Measurements from ENCODE around the gene MACF1. TPM values are rescaled to one million over a fixed set of nuclear protein-coding genes. Genes with fewer than 3 reads are reported as not detected.

MACF1 gene
- total RNA-seq, 1 donor from 2014 or later = 222 TPM

DNA sequence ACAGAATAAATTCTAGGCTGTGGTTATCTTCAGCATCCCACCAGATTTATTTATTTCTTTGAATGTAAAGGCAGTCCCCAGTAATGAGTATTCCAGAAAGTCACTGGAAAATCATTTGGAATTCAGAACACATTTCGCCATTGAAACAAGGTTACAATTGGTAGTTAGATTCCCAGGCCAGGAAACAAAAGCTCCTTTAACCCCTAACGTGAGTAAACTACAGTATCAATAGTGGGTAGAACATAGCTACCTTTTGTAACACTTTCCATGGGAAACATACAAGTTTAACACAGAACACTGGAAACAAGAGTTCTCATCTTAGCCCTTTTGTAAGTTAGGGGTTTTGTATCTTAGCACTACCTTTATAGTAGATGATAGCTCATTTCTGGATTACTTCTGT lies 233.5 kb downstream of the MACF1 start:
- H3K4me1 Mint-ChIP-seq = no peaks in the 10 kb centered on the region
- Histone ChIP-seq H3K4me1 (no peaks in the 10 kb centered on the region), H3F3A (ENCODE audit: low read depth) (no peaks in the 10 kb centered on the region), H3K36me3 (peaks cover 60% of the 10 kb centered on the region), H3K79me2 (ENCODE audit: low read depth) (no peaks in the 10 kb centered on the region), H3K9me3 (ENCODE audit: low read depth) (no peaks in the 10 kb centered on the region), H3K4me2 (no peak overlapping the region), H3K27ac (no peak overlapping the region), H4K20me1 (ENCODE audit: low read depth) (peaks cover 3% of the 10 kb centered on the region), H3K9ac (no peak overlapping the region), H3K4me3 (no peak overlapping the region), H2AFZ (replicated peaks) (no peak overlapping the region), H3K27me3 (no peaks in the 10 kb centered on the region)
- peaks cover 2% of the 10 kb centered on the region for H3K27me3 Mint-ChIP-seq (ENCODE audit: insufficient read depth, low read depth)
- no peak overlapping the region for H3K27ac Mint-ChIP-seq
- H3K36me3 Mint-ChIP-seq = peaks cover 53% of the 10 kb centered on the region
- DNase-seq (ENCODE audit: low spot score) = no peak
- H3K9me3 Mint-ChIP-seq = no peaks in the 10 kb centered on the region
- no peak overlapping the region for H3K4me3 Mint-ChIP-seq
- TF ChIP-seq EZH2 (IDR thresholded peaks at IDR 0.05) = no peak
- no peak for TF ChIP-seq EZH2phosphoT487 (IDR thresholded peaks at IDR 0.05)
- TF ChIP-seq, protein P1, sequence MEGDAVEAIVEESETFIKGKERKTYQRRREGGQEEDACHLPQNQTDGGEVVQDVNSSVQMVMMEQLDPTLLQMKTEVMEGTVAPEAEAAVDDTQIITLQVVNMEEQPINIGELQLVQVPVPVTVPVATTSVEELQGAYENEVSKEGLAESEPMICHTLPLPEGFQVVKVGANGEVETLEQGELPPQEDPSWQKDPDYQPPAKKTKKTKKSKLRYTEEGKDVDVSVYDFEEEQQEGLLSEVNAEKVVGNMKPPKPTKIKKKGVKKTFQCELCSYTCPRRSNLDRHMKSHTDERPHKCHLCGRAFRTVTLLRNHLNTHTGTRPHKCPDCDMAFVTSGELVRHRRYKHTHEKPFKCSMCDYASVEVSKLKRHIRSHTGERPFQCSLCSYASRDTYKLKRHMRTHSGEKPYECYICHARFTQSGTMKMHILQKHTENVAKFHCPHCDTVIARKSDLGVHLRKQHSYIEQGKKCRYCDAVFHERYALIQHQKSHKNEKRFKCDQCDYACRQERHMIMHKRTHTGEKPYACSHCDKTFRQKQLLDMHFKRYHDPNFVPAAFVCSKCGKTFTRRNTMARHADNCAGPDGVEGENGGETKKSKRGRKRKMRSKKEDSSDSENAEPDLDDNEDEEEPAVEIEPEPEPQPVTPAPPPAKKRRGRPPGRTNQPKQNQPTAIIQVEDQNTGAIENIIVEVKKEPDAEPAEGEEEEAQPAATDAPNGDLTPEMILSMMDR (IDR thresholded peaks at IDR 0.05) = no peak

DNA sequence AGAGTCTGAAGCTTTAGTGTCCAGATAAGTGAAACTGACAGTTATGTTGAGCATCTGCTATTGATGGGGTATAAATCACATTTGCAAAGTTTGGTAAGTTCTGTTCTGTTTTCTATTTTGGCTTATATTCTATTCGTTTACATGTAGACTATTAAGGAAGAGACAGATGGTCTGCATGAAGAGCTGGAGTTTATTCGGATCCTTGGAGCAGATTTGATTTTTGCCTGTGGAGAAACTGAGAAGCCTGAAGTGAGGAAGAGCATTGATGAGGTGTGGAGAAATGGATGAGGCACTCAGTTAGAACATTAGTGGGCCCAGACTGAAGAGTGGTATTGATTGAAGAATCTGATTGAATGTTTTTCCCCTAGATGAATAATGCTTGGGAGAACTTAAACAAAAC lies 236.4 kb downstream of the MACF1 start:
- Histone ChIP-seq H2AFZ (replicated peaks) (no peak overlapping the region), H3K79me2 (ENCODE audit: low read depth) (no peaks in the 10 kb centered on the region), H3K36me3 (peaks cover 67% of the 10 kb centered on the region), H3K9ac (no peak overlapping the region), H3K4me3 (no peak overlapping the region), H4K20me1 (ENCODE audit: low read depth) (peaks cover 5% of the 10 kb centered on the region), H3K4me1 (no peaks in the 10 kb centered on the region), H3K27ac (no peak overlapping the region), H3K27me3 (no peaks in the 10 kb centered on the region), H3F3A (ENCODE audit: low read depth) (peaks cover under 1% of the 10 kb centered on the region), H3K4me2 (no peak overlapping the region), H3K9me3 (ENCODE audit: low read depth) (no peaks in the 10 kb centered on the region)
- peaks cover 2% of the 10 kb centered on the region for H3K27me3 Mint-ChIP-seq (ENCODE audit: insufficient read depth, low read depth)
- TF ChIP-seq, protein P1 (IDR thresholded peaks at IDR 0.05) = no peak
- TF ChIP-seq EZH2phosphoT487 (IDR thresholded peaks at IDR 0.05) (no peak), EZH2 (IDR thresholded peaks at IDR 0.05) (no peak)
- no peak overlapping the region for H3K4me3 Mint-ChIP-seq
- peaks cover 58% of the 10 kb centered on the region for H3K36me3 Mint-ChIP-seq
- no peaks in the 10 kb centered on the region for H3K4me1 Mint-ChIP-seq
- no peaks in the 10 kb centered on the region for H3K9me3 Mint-ChIP-seq
- H3K27ac Mint-ChIP-seq = no peak overlapping the region
- no peak for DNase-seq (ENCODE audit: low spot score)

DNA sequence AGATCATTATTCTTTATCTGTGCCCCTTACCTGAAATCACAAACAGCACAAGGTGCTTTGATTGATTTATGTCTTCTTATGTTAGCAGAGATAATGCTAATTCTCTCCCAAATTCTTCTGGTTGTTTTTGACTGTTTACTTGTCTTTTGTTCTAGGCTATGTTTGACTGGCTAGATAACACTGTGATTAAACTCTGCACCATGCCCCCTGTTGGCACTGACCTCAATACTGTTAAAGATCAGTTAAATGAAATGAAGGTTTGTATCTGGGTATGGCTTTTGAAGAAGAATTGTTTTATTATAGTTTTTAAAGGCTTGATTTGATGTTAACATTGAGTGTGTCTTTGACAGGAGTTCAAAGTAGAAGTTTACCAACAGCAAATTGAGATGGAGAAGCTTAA lies 237.3 kb downstream of the MACF1 start:
- H3K27ac Mint-ChIP-seq = no peak overlapping the region
- peaks cover 54% of the 10 kb centered on the region for H3K36me3 Mint-ChIP-seq

More for the DNA sequence above, 237.3 kb downstream of the MACF1 start:
- no peak for DNase-seq (ENCODE audit: low spot score)
- Histone ChIP-seq H2AFZ (replicated peaks) (no peak overlapping the region), H3K9me3 (ENCODE audit: low read depth) (no peaks in the 10 kb centered on the region), H3F3A (ENCODE audit: low read depth) (peaks cover 9% of the 10 kb centered on the region), H3K4me3 (no peak overlapping the region), H3K36me3 (peaks cover 75% of the 10 kb centered on the region), H3K27ac (no peak overlapping the region), H3K27me3 (no peaks in the 10 kb centered on the region), H3K4me1 (no peaks in the 10 kb centered on the region), H3K9ac (no peak overlapping the region), H3K4me2 (no peak overlapping the region), H4K20me1 (ENCODE audit: low read depth) (peaks cover 5% of the 10 kb centered on the region), H3K79me2 (ENCODE audit: low read depth) (no peaks in the 10 kb centered on the region)
- Mint-ChIP-seq H3K4me3 (no peak overlapping the region), H3K4me1 (no peaks in the 10 kb centered on the region), H3K9me3 (no peaks in the 10 kb centered on the region), H3K27me3 (ENCODE audit: insufficient read depth, low read depth) (no peaks in the 10 kb centered on the region)
- TF ChIP-seq, protein P1 (IDR thresholded peaks at IDR 0.05) = no peak

All from neural progenitor cell (in vitro differentiated cells).